ENCODE results near the gene GPAT3. TPM values are rescaled to one million over a fixed set of nuclear protein-coding genes. Genes with fewer than 3 reads are reported as not detected.
"Not testable (repeated sequence)": the region's sequence is repeated elsewhere in the genome, so short reads cannot be mapped to it uniquely, and the experiment has no call there.

The GPAT3 gene
- total RNA-seq, 2 experiments from 2014 or later, result 4.2 to 7.2 TPM

GRCh38 chr4:83556006-83556707 lies 20.2 kb downstream of the GPAT3 start:
- H3K36me3 Mint-ChIP-seq, result no peaks in the 10 kb centered on the region
- no peak for DNase-seq
- H3K27ac Mint-ChIP-seq, result no peak overlapping the region
- peaks cover 22% of the 10 kb centered on the region for H3K4me1 Mint-ChIP-seq (ENCODE audit: low read depth)
- no peaks in the 10 kb centered on the region for H3K9me3 Mint-ChIP-seq
- intact Hi-C loops (cut with micrococcal nuclease), result no loop called here
- no peak overlapping the region for H3K4me3 Mint-ChIP-seq
- POLR2A ChIA-PET, result no interaction called here
- CTCF ChIA-PET, result no interaction called here
- no peaks in the 10 kb centered on the region for H3K27me3 Mint-ChIP-seq

- no peaks in the 10 kb centered on the region for H3K27me3 Mint-ChIP-seq
- ChIA-PET CTCF (no interaction called here), POLR2A (no interaction called here)
- H3K36me3 Mint-ChIP-seq, result no peaks in the 10 kb centered on the region
- no peaks in the 10 kb centered on the region for H3K9me3 Mint-ChIP-seq
- no peak for DNase-seq
- intact Hi-C loops (cut with micrococcal nuclease), result no loop called here
- no peak overlapping the region for H3K27ac Mint-ChIP-seq
- H3K4me1 Mint-ChIP-seq (ENCODE audit: low read depth), result peaks cover 25% of the 10 kb centered on the region
- no peak overlapping the region for H3K4me3 Mint-ChIP-seq
These were observed 20.9 kb downstream of the GPAT3 start for GRCh38 chr4:83556816-83557215.

GRCh38 chr4:83558059-83558653 lies 22.2 kb downstream of the GPAT3 start:
- peaks cover 15% of the 10 kb centered on the region for H3K4me1 Mint-ChIP-seq (ENCODE audit: low read depth)
- H3K27me3 Mint-ChIP-seq, result no peaks in the 10 kb centered on the region
- no peak overlapping the region for H3K27ac Mint-ChIP-seq
- no peaks in the 10 kb centered on the region for H3K9me3 Mint-ChIP-seq
- H3K4me3 Mint-ChIP-seq, result no peak overlapping the region
- no peak for DNase-seq
- POLR2A ChIA-PET, result no interaction called here
- H3K36me3 Mint-ChIP-seq, result no peaks in the 10 kb centered on the region
- intact Hi-C loops (cut with micrococcal nuclease), result loop anchor here (1.0 kb wide), 1 partner anchor 10 kb away; no protein-coding TSS in a partner anchor
- CTCF ChIA-PET, result interaction anchor here (0.8 kb wide), 1 partner anchor 86 kb away, joined by 3 read pairs; no protein-coding TSS in a partner anchor

- no peaks in the 10 kb centered on the region for H3K36me3 Mint-ChIP-seq
- no peaks in the 10 kb centered on the region for H3K27me3 Mint-ChIP-seq
- no peak for DNase-seq
- H3K4me1 Mint-ChIP-seq (ENCODE audit: low read depth), result peaks cover 15% of the 10 kb centered on the region
- no peak overlapping the region for H3K27ac Mint-ChIP-seq
- intact Hi-C loops (cut with micrococcal nuclease), result loop anchor here (1.0 kb wide), 1 partner anchor 10 kb away; no protein-coding TSS in a partner anchor
- ChIA-PET CTCF (interaction anchor here (0.8 kb wide), 1 partner anchor 85 kb away, joined by 3 read pairs; no protein-coding TSS in a partner anchor), POLR2A (interaction anchor here (1.1 kb wide), 1 partner anchor 23 kb away, joined by 3 read pairs; the partner anchor contains the start of gene GPAT3)
- no peak overlapping the region for H3K4me3 Mint-ChIP-seq
- no peaks in the 10 kb centered on the region for H3K9me3 Mint-ChIP-seq
These were observed 22.8 kb downstream of the GPAT3 start for GRCh38 chr4:83558680-83559079.

GRCh38 chr4:83560523-83560922 lies 24.6 kb downstream of the GPAT3 start:
- intact Hi-C loops (cut with micrococcal nuclease), result no loop called here
- ChIA-PET CTCF (no interaction called here), POLR2A (no interaction called here)
- Mint-ChIP-seq H3K27me3 (no peaks in the 10 kb centered on the region), H3K36me3 (no peaks in the 10 kb centered on the region), H3K4me1 (ENCODE audit: low read depth) (peaks cover 15% of the 10 kb centered on the region), H3K4me3 (no peak overlapping the region), H3K27ac (no peak overlapping the region), H3K9me3 (no peaks in the 10 kb centered on the region)
- DNase-seq, result no peak

- CTCF ChIA-PET, result interaction anchor here (1.0 kb wide), 1 partner anchor 11 kb away, joined by 3 read pairs; no protein-coding TSS in a partner anchor
- Mint-ChIP-seq H3K27ac (no peak overlapping the region), H3K4me3 (no peak overlapping the region), H3K36me3 (no peaks in the 10 kb centered on the region), H3K9me3 (no peaks in the 10 kb centered on the region), H3K27me3 (no peaks in the 10 kb centered on the region), H3K4me1 (ENCODE audit: low read depth) (peaks cover 15% of the 10 kb centered on the region)
- intact Hi-C loops (cut with micrococcal nuclease), result no loop called here
- DNase-seq, result peak; percentile 53
- POLR2A ChIA-PET, result no interaction called here
These were observed 25.5 kb downstream of the GPAT3 start for GRCh38 chr4:83561381-83561780.

- intact Hi-C loops (cut with micrococcal nuclease), result no loop called here
- Mint-ChIP-seq H3K9me3 (no peaks in the 10 kb centered on the region), H3K4me1 (ENCODE audit: low read depth) (peaks cover 3% of the 10 kb centered on the region), H3K27me3 (no peaks in the 10 kb centered on the region), H3K36me3 (no peaks in the 10 kb centered on the region), H3K4me3 (no peak overlapping the region), H3K27ac (no peak overlapping the region)
- DNase-seq, result no peak
- POLR2A ChIA-PET, result no interaction called here
- CTCF ChIA-PET, result no interaction called here
These were observed 28.1 kb downstream of the GPAT3 start for GRCh38 chr4:83563998-83564397.

- Mint-ChIP-seq H3K4me1 (ENCODE audit: low read depth) (no peaks in the 10 kb centered on the region), H3K27ac (no peak overlapping the region), H3K36me3 (no peaks in the 10 kb centered on the region), H3K9me3 (no peaks in the 10 kb centered on the region), H3K4me3 (no peak overlapping the region), H3K27me3 (no peaks in the 10 kb centered on the region)
- CTCF ChIA-PET, result no interaction called here
- POLR2A ChIA-PET, result no interaction called here
- intact Hi-C loops (cut with micrococcal nuclease), result no loop called here
- DNase-seq, result no peak
These were observed 32.2 kb downstream of the GPAT3 start for GRCh38 chr4:83568062-83568461.

GRCh38 chr4:83569429-83569828 lies 33.5 kb downstream of the GPAT3 start:
- no peaks in the 10 kb centered on the region for H3K4me1 Mint-ChIP-seq (ENCODE audit: low read depth)
- CTCF ChIA-PET, result no interaction called here
- intact Hi-C loops (cut with micrococcal nuclease), result no loop called here
- H3K36me3 Mint-ChIP-seq, result no peaks in the 10 kb centered on the region
- no peak overlapping the region for H3K27ac Mint-ChIP-seq
- no peaks in the 10 kb centered on the region for H3K27me3 Mint-ChIP-seq
- DNase-seq, result no peak
- no peak overlapping the region for H3K4me3 Mint-ChIP-seq
- H3K9me3 Mint-ChIP-seq, result no peaks in the 10 kb centered on the region
- POLR2A ChIA-PET, result no interaction called here

GRCh38 chr4:83569987-83570386 lies 34.1 kb downstream of the GPAT3 start:
- no peaks in the 10 kb centered on the region for H3K9me3 Mint-ChIP-seq
- no peaks in the 10 kb centered on the region for H3K36me3 Mint-ChIP-seq
- H3K27me3 Mint-ChIP-seq, result no peaks in the 10 kb centered on the region
- H3K27ac Mint-ChIP-seq, result no peak overlapping the region
- no peaks in the 10 kb centered on the region for H3K4me1 Mint-ChIP-seq (ENCODE audit: low read depth)
- ChIA-PET POLR2A (no interaction called here), CTCF (no interaction called here)
- intact Hi-C loops (cut with micrococcal nuclease), result no loop called here
- no peak for DNase-seq
- H3K4me3 Mint-ChIP-seq, result no peak overlapping the region

- ChIA-PET POLR2A (no interaction called here), CTCF (no interaction called here)
- H3K9me3 Mint-ChIP-seq, result no peaks in the 10 kb centered on the region
- intact Hi-C loops (cut with micrococcal nuclease), result no loop called here
- no peak overlapping the region for H3K27ac Mint-ChIP-seq
- DNase-seq, result no peak
- no peaks in the 10 kb centered on the region for H3K4me1 Mint-ChIP-seq (ENCODE audit: low read depth)
- H3K27me3 Mint-ChIP-seq, result no peaks in the 10 kb centered on the region
- H3K36me3 Mint-ChIP-seq, result no peaks in the 10 kb centered on the region
- H3K4me3 Mint-ChIP-seq, result no peak overlapping the region
These were observed 36.9 kb downstream of the GPAT3 start for GRCh38 chr4:83572848-83573247.

GRCh38 chr4:83574247-83574646 lies 38.3 kb downstream of the GPAT3 start:
- no peaks in the 10 kb centered on the region for H3K4me1 Mint-ChIP-seq (ENCODE audit: low read depth)
- H3K9me3 Mint-ChIP-seq, result no peaks in the 10 kb centered on the region
- H3K27me3 Mint-ChIP-seq, result no peaks in the 10 kb centered on the region
- no peak overlapping the region for H3K4me3 Mint-ChIP-seq
- POLR2A ChIA-PET, result no interaction called here
- intact Hi-C loops (cut with micrococcal nuclease), result no loop called here
- no peak overlapping the region for H3K27ac Mint-ChIP-seq
- CTCF ChIA-PET, result no interaction called here
- no peaks in the 10 kb centered on the region for H3K36me3 Mint-ChIP-seq
- no peak for DNase-seq

- H3K27ac Mint-ChIP-seq; H3K4me1 Mint-ChIP-seq (ENCODE audit: low read depth); DNase-seq; H3K9me3 Mint-ChIP-seq; H3K36me3 Mint-ChIP-seq; POLR2A ChIA-PET; H3K27me3 Mint-ChIP-seq; intact Hi-C loops (cut with micrococcal nuclease); H3K4me3 Mint-ChIP-seq; CTCF ChIA-PET: not testable (repeated sequence)
These were observed 40.3 kb downstream of the GPAT3 start for GRCh38 chr4:83576237-83576636.

All from activated CD4-positive, alpha-beta memory T cell treated with anti-CD3 and anti-CD28 coated beads for 36 hours (primary cell).